ENCODE measurements around the gene CELSR1.

Gene CELSR1

DNA sequence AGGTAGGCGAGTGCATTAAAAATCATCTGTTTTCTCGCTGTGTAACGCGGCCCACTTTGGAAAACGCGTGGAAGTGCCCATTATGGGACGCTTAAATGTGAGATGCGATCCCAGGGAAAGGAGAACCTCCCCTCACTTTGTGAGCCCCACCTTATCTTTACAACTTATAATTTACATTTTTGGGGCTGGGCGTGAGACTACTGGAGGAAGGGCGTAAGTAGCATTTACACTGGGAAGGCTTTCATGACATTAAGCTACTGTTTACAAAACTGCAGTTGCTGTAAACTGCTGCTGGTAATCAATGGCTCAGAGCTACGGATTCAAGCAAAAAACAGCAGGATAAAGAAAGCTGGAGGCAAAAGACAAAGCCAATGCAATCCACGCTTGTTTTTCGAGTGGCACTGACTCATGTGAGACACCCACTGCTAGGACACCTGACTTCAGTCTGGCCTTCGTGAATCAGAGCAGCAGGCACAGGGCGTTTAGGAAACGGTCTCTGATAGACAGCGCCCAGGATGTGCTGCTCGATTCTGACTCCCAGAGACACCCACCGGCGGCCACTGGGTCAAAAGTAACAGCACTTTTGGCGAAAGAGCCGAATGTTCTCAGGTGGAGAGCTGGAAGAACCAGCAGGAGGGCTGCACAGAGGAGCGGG, 123.6 kb downstream of the CELSR1 start:
- TF ChIP-seq, protein P1, sequence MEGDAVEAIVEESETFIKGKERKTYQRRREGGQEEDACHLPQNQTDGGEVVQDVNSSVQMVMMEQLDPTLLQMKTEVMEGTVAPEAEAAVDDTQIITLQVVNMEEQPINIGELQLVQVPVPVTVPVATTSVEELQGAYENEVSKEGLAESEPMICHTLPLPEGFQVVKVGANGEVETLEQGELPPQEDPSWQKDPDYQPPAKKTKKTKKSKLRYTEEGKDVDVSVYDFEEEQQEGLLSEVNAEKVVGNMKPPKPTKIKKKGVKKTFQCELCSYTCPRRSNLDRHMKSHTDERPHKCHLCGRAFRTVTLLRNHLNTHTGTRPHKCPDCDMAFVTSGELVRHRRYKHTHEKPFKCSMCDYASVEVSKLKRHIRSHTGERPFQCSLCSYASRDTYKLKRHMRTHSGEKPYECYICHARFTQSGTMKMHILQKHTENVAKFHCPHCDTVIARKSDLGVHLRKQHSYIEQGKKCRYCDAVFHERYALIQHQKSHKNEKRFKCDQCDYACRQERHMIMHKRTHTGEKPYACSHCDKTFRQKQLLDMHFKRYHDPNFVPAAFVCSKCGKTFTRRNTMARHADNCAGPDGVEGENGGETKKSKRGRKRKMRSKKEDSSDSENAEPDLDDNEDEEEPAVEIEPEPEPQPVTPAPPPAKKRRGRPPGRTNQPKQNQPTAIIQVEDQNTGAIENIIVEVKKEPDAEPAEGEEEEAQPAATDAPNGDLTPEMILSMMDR (conservative IDR thresholded peaks at IDR 0.05; ENCODE audit: low read depth, low read length) = no peak
- H3K4me3 ChIP-seq (IDR thresholded peaks at IDR 0.05; ENCODE audit: insufficient read depth, low read depth, low read length) = no peak overlapping the region
- H3K27me3 ChIP-seq (ENCODE audit: insufficient read depth, low read depth) = peaks cover 41% of the 10 kb centered on the region
- H3K79me2 ChIP-seq (ENCODE audit: insufficient read depth, low read depth) = no peaks in the 10 kb centered on the region
- no peak overlapping the region for H2AFZ ChIP-seq (ENCODE audit: low read depth)
- no peak overlapping the region for H3K4me2 ChIP-seq
- H3K27ac ChIP-seq = no peak overlapping the region
- no peak overlapping the region for H3K9ac ChIP-seq
- no peaks in the 10 kb centered on the region for H3K36me3 ChIP-seq (ENCODE audit: insufficient read depth)
- no peaks in the 10 kb centered on the region for H4K20me1 ChIP-seq (ENCODE audit: insufficient read depth)
- H3K4me1 ChIP-seq (ENCODE audit: low read depth, poor library complexity, severe bottlenecking) = no peaks in the 10 kb centered on the region

DNA sequence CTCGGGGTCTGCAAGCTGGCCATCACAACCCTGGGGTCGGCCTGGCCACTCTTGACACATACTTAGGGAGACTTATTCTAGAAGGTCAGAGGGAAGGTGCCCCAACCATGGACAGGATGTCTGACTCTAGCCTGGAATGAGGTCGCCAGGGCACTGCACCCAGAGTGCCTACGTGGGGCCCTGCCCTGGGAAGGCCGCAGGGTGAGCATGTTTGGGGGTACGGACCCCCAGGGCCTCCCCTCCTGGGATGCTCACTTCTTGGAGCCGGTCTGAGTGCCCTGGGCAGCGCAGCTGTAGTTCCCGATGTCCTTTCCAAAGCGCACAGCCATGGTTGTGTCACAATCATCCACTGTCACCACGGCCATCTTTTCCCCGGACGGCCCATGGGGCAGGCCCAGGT, 126.1 kb downstream of the CELSR1 start:
- TF ChIP-seq, protein P1 (conservative IDR thresholded peaks at IDR 0.05; ENCODE audit: low read depth, low read length) = no peak
- H3K9ac ChIP-seq = no peak overlapping the region

DNA sequence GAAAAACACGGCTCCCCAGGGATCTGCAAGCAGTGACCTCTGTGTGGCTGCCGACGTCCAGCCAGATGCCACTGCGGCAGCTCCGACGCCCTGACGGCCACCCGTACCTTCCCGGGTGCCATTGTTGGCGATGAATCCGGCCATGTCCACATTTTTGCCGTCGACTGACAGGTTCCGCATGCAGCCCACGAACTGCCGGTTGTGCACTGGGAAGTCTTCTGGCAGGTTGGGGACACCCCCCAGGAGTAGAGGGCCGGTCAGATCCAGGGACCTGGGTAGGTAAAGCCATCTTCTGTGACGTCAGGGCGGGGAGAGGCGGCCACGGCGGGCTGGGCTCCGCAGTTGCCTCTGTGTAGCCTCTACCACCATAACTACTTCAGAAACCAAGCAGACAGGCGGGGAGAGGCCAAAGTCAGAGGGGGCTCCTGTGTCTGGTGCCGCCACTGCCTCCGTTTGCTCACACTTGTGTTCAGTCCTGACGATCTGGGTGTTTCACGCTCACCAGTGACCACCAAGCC, 127.1 kb downstream of the CELSR1 start:
- Histone ChIP-seq H3K4me3 (IDR thresholded peaks at IDR 0.05; ENCODE audit: insufficient read depth, low read depth, low read length) (no peak overlapping the region), H3K4me1 (ENCODE audit: low read depth, poor library complexity, severe bottlenecking) (no peaks in the 10 kb centered on the region), H3K79me2 (ENCODE audit: insufficient read depth, low read depth) (no peaks in the 10 kb centered on the region), H3K27me3 (ENCODE audit: insufficient read depth, low read depth) (peaks cover 13% of the 10 kb centered on the region; the same call in 1 of the 2 replicates), H3K27ac (no peak overlapping the region), H2AFZ (ENCODE audit: low read depth) (no peak overlapping the region), H3K36me3 (ENCODE audit: insufficient read depth) (no peaks in the 10 kb centered on the region), H4K20me1 (ENCODE audit: insufficient read depth) (no peaks in the 10 kb centered on the region), H3K9ac (no peak overlapping the region), H3K4me2 (no peak overlapping the region)
- TF ChIP-seq, protein P1 (conservative IDR thresholded peaks at IDR 0.05; ENCODE audit: low read depth, low read length) = no peak

More for the DNA sequence above, 126.1 kb downstream of the CELSR1 start:
- H3K27ac ChIP-seq = no peak overlapping the region
- H3K27me3 ChIP-seq (ENCODE audit: insufficient read depth, low read depth) = peaks cover 20% of the 10 kb centered on the region; the same call in 1 of the 2 replicates
- H3K36me3 ChIP-seq (ENCODE audit: insufficient read depth) = no peaks in the 10 kb centered on the region
- H3K4me2 ChIP-seq = no peak overlapping the region
- no peak overlapping the region for H3K4me3 ChIP-seq (IDR thresholded peaks at IDR 0.05; ENCODE audit: insufficient read depth, low read depth, low read length)
- H4K20me1 ChIP-seq (ENCODE audit: insufficient read depth) = no peaks in the 10 kb centered on the region
- no peaks in the 10 kb centered on the region for H3K4me1 ChIP-seq (ENCODE audit: low read depth, poor library complexity, severe bottlenecking)
- H3K79me2 ChIP-seq (ENCODE audit: insufficient read depth, low read depth) = no peaks in the 10 kb centered on the region
- no peak overlapping the region for H2AFZ ChIP-seq (ENCODE audit: low read depth)

DNA sequence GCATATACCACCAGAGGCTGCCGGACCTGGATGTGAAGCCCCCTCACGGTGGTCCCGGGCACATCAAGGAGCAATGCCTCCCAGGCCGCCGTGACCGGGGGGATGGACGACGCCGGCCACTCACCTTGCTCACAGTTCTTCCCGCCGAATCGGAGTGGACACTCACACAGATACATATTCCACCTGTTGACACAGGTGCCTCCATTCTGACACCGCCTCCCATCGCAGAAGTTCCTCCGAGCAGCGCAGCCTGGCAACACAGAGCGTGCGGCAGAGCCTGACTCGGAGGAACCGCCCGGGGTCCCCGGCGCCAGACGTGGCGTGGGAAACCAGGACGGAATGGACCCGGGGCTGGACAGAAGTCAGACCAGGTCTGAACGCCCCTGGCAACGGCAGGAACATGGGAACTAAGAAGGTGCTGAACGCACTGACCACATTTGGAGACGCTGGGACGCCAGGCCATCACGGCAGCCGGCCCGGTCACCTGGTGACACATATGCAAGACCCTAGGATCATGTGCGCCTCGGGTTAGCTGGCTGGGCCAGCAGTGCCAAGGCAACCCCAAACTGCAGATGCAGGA, 127.7 kb downstream of the CELSR1 start:
- Histone ChIP-seq H3K4me3 (IDR thresholded peaks at IDR 0.05; ENCODE audit: insufficient read depth, low read depth, low read length) (no peak overlapping the region), H3K27me3 (ENCODE audit: insufficient read depth, low read depth) (peaks cover 12% of the 10 kb centered on the region; the same call in 1 of the 2 replicates)
- TF ChIP-seq, protein P1 (conservative IDR thresholded peaks at IDR 0.05; ENCODE audit: low read depth, low read length) = no peak

More for the DNA sequence above, 127.7 kb downstream of the CELSR1 start:
- no peaks in the 10 kb centered on the region for H3K36me3 ChIP-seq (ENCODE audit: insufficient read depth)
- H3K9ac ChIP-seq = no peak overlapping the region
- H4K20me1 ChIP-seq (ENCODE audit: insufficient read depth) = no peaks in the 10 kb centered on the region
- H3K79me2 ChIP-seq (ENCODE audit: insufficient read depth, low read depth) = no peaks in the 10 kb centered on the region
- H2AFZ ChIP-seq (ENCODE audit: low read depth) = no peak overlapping the region
- no peak overlapping the region for H3K27ac ChIP-seq
- H3K4me1 ChIP-seq (ENCODE audit: low read depth, poor library complexity, severe bottlenecking) = peaks cover under 1% of the 10 kb centered on the region
- no peak overlapping the region for H3K4me2 ChIP-seq
